Activated naive CD8-positive, alpha-beta T cell treated with anti-CD3 and anti-CD28 coated beads, Interleukin-2, amount 50 U/mL, for 16 hours (primary cell): Measurements from ENCODE around the gene RABEPK.
"Not testable (repeated sequence)": the region's sequence is repeated elsewhere in the genome, so short reads cannot be mapped to it uniquely, and the experiment has no call there.

Experiments used
- DNase-seq: peaks from one replicate; pipeline ENCODE4 v3.0.0-alpha.2; 2020; ENCODE audit warnings: low read depth, low spot score

Gene RABEPK

GRCh38 chr9:125200216-125201047 lies at the start of gene RABEPK:
TSS of gene RABEPK (plus strand) at chr9:125200542. CDS start at chr9:125203014, 2,472 bp downstream.
- peak; percentile 81 for DNase-seq

GRCh38 chr9:125151730-125152129 lies 48.6 kb upstream of the RABEPK start:
- DNase-seq: no peak

GRCh38 chr9:125153712-125154367 lies 46.5 kb upstream of the RABEPK start:
- no peak for DNase-seq

- DNase-seq: no peak
Observed at GRCh38 chr9:125156551-125156950, 43.8 kb upstream of the RABEPK start.

- DNase-seq: no peak
Observed at GRCh38 chr9:125160750-125161149, 39.6 kb upstream of the RABEPK start.

GRCh38 chr9:125161284-125161918 lies 38.9 kb upstream of the RABEPK start:
- no peak for DNase-seq

GRCh38 chr9:125162891-125163290 lies 37.5 kb upstream of the RABEPK start:
- DNase-seq: not testable (repeated sequence)

- no peak for DNase-seq
Observed at GRCh38 chr9:125166762-125167161, 33.6 kb upstream of the RABEPK start.

GRCh38 chr9:125169895-125170294 lies 30.4 kb upstream of the RABEPK start:
- DNase-seq: no peak

GRCh38 chr9:125172031-125172755 lies 28.1 kb upstream of the RABEPK start:
- no peak for DNase-seq

GRCh38 chr9:125176636-125177035 lies 23.7 kb upstream of the RABEPK start:
- no peak for DNase-seq

GRCh38 chr9:125177888-125178287 lies 22.5 kb upstream of the RABEPK start:
- no peak for DNase-seq

- DNase-seq: not testable (repeated sequence)
Observed at GRCh38 chr9:125179776-125180175, 20.6 kb upstream of the RABEPK start.

GRCh38 chr9:125180876-125181275 lies 19.5 kb upstream of the RABEPK start:
- no peak for DNase-seq

- DNase-seq: not testable (repeated sequence)
Observed at GRCh38 chr9:125181756-125182155, 18.6 kb upstream of the RABEPK start.

GRCh38 chr9:125183054-125183453 lies 17.3 kb upstream of the RABEPK start:
- no peak for DNase-seq

- DNase-seq: no peak
Observed at GRCh38 chr9:125183561-125183960, 16.8 kb upstream of the RABEPK start.

- DNase-seq: no peak
Observed at GRCh38 chr9:125189011-125189360, 11.4 kb upstream of the RABEPK start.

- peak; percentile 95 for DNase-seq
Observed at GRCh38 chr9:125189361-125190289, 10.7 kb upstream of the RABEPK start, which contains the start of gene PPP6C. TSS of gene PPP6C (minus strand) at chr9:125189803. CDS start at chr9:125189718, 85 bp downstream.

GRCh38 chr9:125190361-125190801 lies 10.0 kb upstream of the RABEPK start:
- DNase-seq: no peak

- DNase-seq: not testable (repeated sequence)
Observed at GRCh38 chr9:125194466-125194865, 5.9 kb upstream of the RABEPK start.
